ENCODE measurements around the gene RMI2. TPM values are rescaled to one million over a fixed set of nuclear protein-coding genes. Genes with fewer than 3 reads are reported as not detected.
A peak's percentile ranks its signal among the peaks of the same experiment; 100 is the strongest.
"Not testable (repeated sequence)": the region's sequence is repeated elsewhere in the genome, so short reads cannot be mapped to it uniquely, and the experiment has no call there.

The RMI2 gene
- total RNA-seq, 2 experiments from 2014 or later, result 1.3 to 1.5 TPM

DNA sequence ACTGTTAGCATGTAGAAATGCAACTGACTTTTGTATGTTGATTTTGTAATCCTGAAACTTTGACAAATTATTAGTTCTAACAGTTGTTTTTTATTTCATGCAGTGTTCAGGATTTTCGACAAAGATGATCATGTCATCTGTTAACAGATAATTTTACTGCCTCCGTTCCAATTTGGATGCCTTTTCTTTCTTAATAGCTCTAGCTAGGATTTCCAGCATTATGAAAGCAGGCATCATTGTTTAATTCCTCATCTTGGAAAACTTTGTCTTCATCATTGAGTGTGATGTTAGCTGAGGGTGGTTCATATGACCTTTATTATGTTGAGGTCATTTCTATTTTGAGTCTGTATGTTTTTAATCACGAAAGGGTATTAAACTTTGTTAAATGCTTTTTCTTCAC, 31.9 kb downstream of the RMI2 start:
- ChIA-PET CTCF (no interaction called here), POLR2A (no interaction called here)
- no peaks in the 10 kb centered on the region for H3K9me3 Mint-ChIP-seq
- intact Hi-C loops (cut with DNase I, micrococcal nuclease), result no loop called here
- peaks cover 11% of the 10 kb centered on the region for H3K4me1 Mint-ChIP-seq (ENCODE audit: low read depth)
- no peak for ATAC-seq (ENCODE audit: poor library complexity)
- Histone ChIP-seq H3K36me3 (ENCODE audit: insufficient read depth, low read length) (no peaks in the 10 kb centered on the region), H3K27me3 (ENCODE audit: control insufficient read depth in 1 of 2, insufficient read depth in 2 of 2, low read length in 2 of 2) (no peaks in the 10 kb centered on the region), H3K9me3 (ENCODE audit: control insufficient read depth in 1 of 2, insufficient read depth in 1 of 2, low read length in 2 of 2) (no peaks in the 10 kb centered on the region), H3K4me3 (ENCODE audit: low read length) (no peak overlapping the region), H3K27ac (ENCODE audit: low read depth in 1 of 2, low read length in 2 of 2) (no peak overlapping the region), H3K4me1 (ENCODE audit: insufficient read depth, low read length) (no peaks in the 10 kb centered on the region)
- no peak overlapping the region for H3K4me3 Mint-ChIP-seq
- TF ChIP-seq CTCF (IDR thresholded peaks at IDR 0.05), result no peak
- no peak overlapping the region for H3K27ac Mint-ChIP-seq
- H3K27me3 Mint-ChIP-seq, result no peaks in the 10 kb centered on the region
- no peak for DNase-seq
- no peaks in the 10 kb centered on the region for H3K36me3 Mint-ChIP-seq (ENCODE audit: low read depth)

DNA sequence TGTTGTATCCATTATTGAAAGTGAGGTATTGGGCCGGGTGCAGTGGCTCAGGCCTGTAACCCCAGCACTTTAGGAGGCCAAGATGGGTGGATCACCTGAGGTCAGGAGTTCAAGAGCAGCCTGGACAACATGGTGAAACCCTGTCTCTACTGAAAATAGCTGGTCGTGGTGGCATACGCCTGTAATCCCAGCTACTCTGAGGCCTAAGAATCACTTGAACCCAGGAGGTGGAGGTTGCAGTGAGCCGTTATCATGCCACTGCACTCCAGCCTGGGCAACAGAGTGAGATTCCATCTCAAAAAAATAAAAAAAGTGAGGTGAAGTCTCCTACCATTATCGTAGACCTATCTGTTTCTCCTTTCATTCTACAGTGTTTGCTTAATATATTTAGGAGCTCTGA, 33.7 kb downstream of the RMI2 start:
- H3K4me3 Mint-ChIP-seq; DNase-seq; H3K36me3 ChIP-seq (ENCODE audit: insufficient read depth, low read length); H3K27me3 Mint-ChIP-seq; ATAC-seq (ENCODE audit: poor library complexity); H3K27me3 ChIP-seq (ENCODE audit: control insufficient read depth in 1 of 2, insufficient read depth in 2 of 2, low read length in 2 of 2); intact Hi-C loops (cut with DNase I, micrococcal nuclease); H3K9me3 Mint-ChIP-seq; H3K27ac ChIP-seq (ENCODE audit: low read depth in 1 of 2, low read length in 2 of 2); H3K9me3 ChIP-seq (ENCODE audit: control insufficient read depth in 1 of 2, insufficient read depth in 1 of 2, low read length in 2 of 2); H3K4me1 ChIP-seq (ENCODE audit: insufficient read depth, low read length); H3K4me3 ChIP-seq (ENCODE audit: low read length); H3K36me3 Mint-ChIP-seq (ENCODE audit: low read depth): not testable (repeated sequence)
- POLR2A ChIA-PET, result interaction anchor here (1.2 kb wide), 1 partner anchor 124 kb away, joined by 4 read pairs; no protein-coding TSS in a partner anchor
- peak overlapping the region; percentile 40 for H3K27ac Mint-ChIP-seq
- H3K4me1 Mint-ChIP-seq (ENCODE audit: low read depth), result peaks cover 11% of the 10 kb centered on the region
- CTCF ChIA-PET, result interaction anchor here (1.5 kb wide), 1 partner anchor 17 kb away, joined by 3 read pairs; no protein-coding TSS in a partner anchor

DNA sequence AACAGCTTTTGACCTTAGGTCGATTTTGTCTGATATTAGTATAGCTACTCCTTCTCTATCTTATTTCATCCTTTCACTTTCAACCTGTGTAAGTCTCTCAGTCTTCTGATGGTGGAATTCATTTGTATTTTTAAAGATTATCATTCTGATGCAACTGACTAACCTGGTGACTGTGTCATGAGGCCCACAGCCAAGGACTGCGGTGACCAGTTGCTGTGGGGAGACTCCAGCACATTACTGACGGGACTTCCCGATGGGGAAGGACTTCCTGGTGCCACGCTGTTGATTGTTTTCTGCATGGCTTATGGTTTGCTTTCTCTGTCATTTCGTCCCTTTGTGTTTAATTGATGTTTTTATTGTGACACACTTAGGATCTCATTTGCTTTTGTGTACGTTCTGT, 34.2 kb downstream of the RMI2 start:
- H3K36me3 ChIP-seq (ENCODE audit: insufficient read depth, low read length), result no peaks in the 10 kb centered on the region
- peak overlapping the region; percentile 8 for H3K4me3 ChIP-seq (ENCODE audit: low read length)
- ATAC-seq (ENCODE audit: poor library complexity), result peak; percentile 88
- TF ChIP-seq CTCF (IDR thresholded peaks at IDR 0.05), result no peak
- intact Hi-C loops (cut with DNase I, micrococcal nuclease), result no loop called here
- DNase-seq, result peak in 3 of 14 experiments; percentile 39 to 76 (median 70)
- H3K9me3 ChIP-seq (ENCODE audit: control insufficient read depth in 1 of 2, insufficient read depth in 1 of 2, low read length in 2 of 2), result no peaks in the 10 kb centered on the region
- no peaks in the 10 kb centered on the region for H3K4me1 ChIP-seq (ENCODE audit: insufficient read depth, low read length)
- H3K27ac Mint-ChIP-seq, result peak overlapping the region; percentile 40
- no peaks in the 10 kb centered on the region for H3K27me3 Mint-ChIP-seq
- ChIA-PET CTCF (interaction anchor here (1.5 kb wide), 1 partner anchor 17 kb away, joined by 3 read pairs; no protein-coding TSS in a partner anchor), POLR2A (interaction anchor here (1.1 kb wide), 1 partner anchor 7 kb away, joined by 3 read pairs; no protein-coding TSS in a partner anchor)
- peaks cover 11% of the 10 kb centered on the region for H3K4me1 Mint-ChIP-seq (ENCODE audit: low read depth)
- no peaks in the 10 kb centered on the region for H3K27me3 ChIP-seq (ENCODE audit: control insufficient read depth in 1 of 2, insufficient read depth in 2 of 2, low read length in 2 of 2)
- H3K4me3 Mint-ChIP-seq, result peak overlapping the region; percentile 52
- H3K27ac ChIP-seq (ENCODE audit: low read depth in 1 of 2, low read length in 2 of 2), result no peak overlapping the region
- H3K9me3 Mint-ChIP-seq, result no peaks in the 10 kb centered on the region
- H3K36me3 Mint-ChIP-seq (ENCODE audit: low read depth), result no peaks in the 10 kb centered on the region

DNA sequence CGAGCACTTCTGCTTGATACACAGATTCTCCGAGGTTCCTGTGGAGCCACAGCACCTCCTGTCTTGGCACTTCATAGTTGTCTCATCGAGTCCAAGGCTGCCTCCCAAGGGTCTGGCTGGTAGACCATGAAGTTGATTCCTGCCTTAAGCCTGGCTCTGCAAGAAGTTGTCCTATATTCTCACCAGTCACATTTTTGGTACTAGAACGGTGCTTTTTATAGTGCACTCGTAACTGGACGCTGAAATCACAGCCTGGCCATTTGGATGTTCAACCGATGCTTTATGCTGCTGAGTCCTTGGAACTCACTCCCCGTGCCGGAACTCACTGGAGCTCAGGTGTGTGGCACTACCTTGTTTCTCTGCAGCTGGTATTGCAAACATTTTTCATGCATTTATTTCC, 35.6 kb downstream of the RMI2 start:
- ChIA-PET CTCF (interaction anchor here (1.3 kb wide), 1 partner anchor 9 kb away, joined by 4 read pairs; no protein-coding TSS in a partner anchor), POLR2A (interaction anchor here (1.1 kb wide), 1 partner anchor 9 kb away, joined by 3 read pairs; no protein-coding TSS in a partner anchor)
- Histone ChIP-seq H3K27ac (ENCODE audit: low read depth in 1 of 2, low read length in 2 of 2) (no peak overlapping the region), H3K4me3 (ENCODE audit: low read length) (no peak overlapping the region), H3K9me3 (ENCODE audit: control insufficient read depth in 1 of 2, insufficient read depth in 1 of 2, low read length in 2 of 2) (no peaks in the 10 kb centered on the region), H3K27me3 (ENCODE audit: control insufficient read depth in 1 of 2, insufficient read depth in 2 of 2, low read length in 2 of 2) (no peaks in the 10 kb centered on the region), H3K36me3 (ENCODE audit: insufficient read depth, low read length) (no peaks in the 10 kb centered on the region), H3K4me1 (ENCODE audit: insufficient read depth, low read length) (no peaks in the 10 kb centered on the region)
- no peak for ATAC-seq (ENCODE audit: poor library complexity)
- Mint-ChIP-seq H3K9me3 (no peaks in the 10 kb centered on the region), H3K27ac (no peak overlapping the region), H3K4me3 (no peak overlapping the region), H3K36me3 (ENCODE audit: low read depth) (no peaks in the 10 kb centered on the region), H3K4me1 (ENCODE audit: low read depth) (peaks cover 11% of the 10 kb centered on the region), H3K27me3 (no peaks in the 10 kb centered on the region)
- intact Hi-C loops (cut with DNase I, micrococcal nuclease), result no loop called here
- peak in 1 of 14 experiments; percentile 10 for DNase-seq
- TF ChIP-seq CTCF (IDR thresholded peaks at IDR 0.05), result no peak

Data from CD4-positive, alpha-beta T cell (primary cell).